ENCODE data around the gene SP3. TPM values are rescaled to one million over a fixed set of nuclear protein-coding genes. Genes with fewer than 3 reads are reported as not detected.

The SP3 gene
- polyA plus RNA-seq, 1 experiment = 71.8 TPM

DNA sequence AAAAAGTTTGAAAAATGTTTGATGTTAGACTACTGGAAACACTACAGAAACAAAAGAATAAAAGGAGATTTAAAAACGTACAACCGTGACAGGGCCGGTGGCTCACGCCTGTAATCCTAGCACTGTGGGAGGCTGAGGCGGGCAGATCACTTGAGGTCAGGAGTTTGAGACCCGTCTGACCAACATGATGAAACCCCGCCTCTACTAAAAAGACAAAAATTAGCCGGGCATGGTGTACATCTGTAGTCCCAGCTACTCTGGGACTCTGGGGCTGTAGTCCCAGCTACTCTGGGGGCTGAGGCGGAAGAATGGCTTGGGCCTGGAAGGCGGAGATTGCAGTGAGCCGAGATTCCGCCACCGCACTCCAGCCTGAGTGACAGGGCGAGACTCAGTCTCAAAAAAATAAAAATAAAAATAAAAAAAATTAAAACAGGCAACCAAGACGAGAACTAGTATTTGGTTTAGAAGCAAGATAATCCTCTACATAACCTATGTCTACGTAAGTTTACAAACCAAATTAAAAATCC, 5.8 kb downstream of the SP3 start:
- no peak overlapping the region for H3K4me3 ChIP-seq (ENCODE audit: low read depth, low read length)
- no peaks in the 10 kb centered on the region for H3K27me3 ChIP-seq (ENCODE audit: control insufficient read depth, insufficient read depth, low read length)
- POLR2A ChIA-PET = no interaction called here
- TF ChIP-seq, protein P1, sequence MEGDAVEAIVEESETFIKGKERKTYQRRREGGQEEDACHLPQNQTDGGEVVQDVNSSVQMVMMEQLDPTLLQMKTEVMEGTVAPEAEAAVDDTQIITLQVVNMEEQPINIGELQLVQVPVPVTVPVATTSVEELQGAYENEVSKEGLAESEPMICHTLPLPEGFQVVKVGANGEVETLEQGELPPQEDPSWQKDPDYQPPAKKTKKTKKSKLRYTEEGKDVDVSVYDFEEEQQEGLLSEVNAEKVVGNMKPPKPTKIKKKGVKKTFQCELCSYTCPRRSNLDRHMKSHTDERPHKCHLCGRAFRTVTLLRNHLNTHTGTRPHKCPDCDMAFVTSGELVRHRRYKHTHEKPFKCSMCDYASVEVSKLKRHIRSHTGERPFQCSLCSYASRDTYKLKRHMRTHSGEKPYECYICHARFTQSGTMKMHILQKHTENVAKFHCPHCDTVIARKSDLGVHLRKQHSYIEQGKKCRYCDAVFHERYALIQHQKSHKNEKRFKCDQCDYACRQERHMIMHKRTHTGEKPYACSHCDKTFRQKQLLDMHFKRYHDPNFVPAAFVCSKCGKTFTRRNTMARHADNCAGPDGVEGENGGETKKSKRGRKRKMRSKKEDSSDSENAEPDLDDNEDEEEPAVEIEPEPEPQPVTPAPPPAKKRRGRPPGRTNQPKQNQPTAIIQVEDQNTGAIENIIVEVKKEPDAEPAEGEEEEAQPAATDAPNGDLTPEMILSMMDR (IDR thresholded peaks at IDR 0.05; ENCODE audit: low read depth, low read length) = no peak
- no peak for DNase-seq (ENCODE audit: low read depth, low spot score)
- H3K27ac ChIP-seq (ENCODE audit: low read depth, low read length) = no peak overlapping the region
- no peaks in the 10 kb centered on the region; the same call in 1 of the 2 replicates for H3K9me3 ChIP-seq (ENCODE audit: control insufficient read depth, insufficient read depth, low read length)
- CTCF ChIA-PET = interaction anchor here (0.7 kb wide), 1 partner anchor 79 kb away, joined by 3 read pairs; no protein-coding TSS in a partner anchor

DNA sequence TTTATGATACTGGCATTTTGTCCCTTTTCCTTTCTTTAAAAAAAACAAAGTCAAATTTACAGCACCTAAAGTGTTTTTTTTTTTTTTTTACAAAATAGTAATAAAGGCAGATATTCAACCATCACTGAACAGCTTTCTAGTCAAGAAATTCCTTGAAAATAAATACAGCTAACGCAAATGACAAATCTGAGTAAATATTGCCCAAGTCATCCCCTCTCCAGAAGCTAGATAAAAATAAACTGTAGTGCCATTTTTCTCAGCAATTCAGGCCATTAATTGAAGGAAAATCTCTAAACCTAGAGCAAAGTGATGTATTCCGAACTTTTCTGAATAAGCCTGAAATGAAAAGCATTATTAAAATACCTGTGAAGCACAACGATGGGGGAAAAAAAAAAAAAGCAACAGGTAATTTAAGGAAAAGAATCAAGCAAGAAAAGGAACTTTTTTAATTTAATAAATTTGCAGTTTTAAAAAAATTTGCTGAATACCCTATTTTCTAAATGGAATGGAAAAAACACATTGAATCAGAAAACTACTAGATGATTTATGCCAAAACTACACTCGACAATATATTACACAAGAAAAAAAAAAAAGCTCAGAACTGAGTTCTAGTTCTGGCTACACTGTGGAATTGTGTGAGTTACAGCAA, 6.9 kb downstream of the SP3 start:
- POLR2A ChIA-PET = interaction anchor here (0.6 to 0.7 kb wide), 3 partner anchors 43 to 556 kb away, joined by 3 to 4 read pairs (median 3); no protein-coding TSS in a partner anchor
- no peak overlapping the region for H3K27ac ChIP-seq (ENCODE audit: low read depth, low read length)
- DNase-seq (ENCODE audit: low read depth, low spot score) = no peak
- TF ChIP-seq, protein P1 (IDR thresholded peaks at IDR 0.05; ENCODE audit: low read depth, low read length) = no peak
- no peak overlapping the region for H3K4me3 ChIP-seq (ENCODE audit: low read depth, low read length)
- no peaks in the 10 kb centered on the region for H3K27me3 ChIP-seq (ENCODE audit: control insufficient read depth, insufficient read depth, low read length)
- CTCF ChIA-PET = interaction anchor here (0.6 to 0.7 kb wide), 2 partner anchors 21 to 80 kb away, joined by 3 read pairs; no protein-coding TSS in a partner anchor
- H3K9me3 ChIP-seq (ENCODE audit: control insufficient read depth, insufficient read depth, low read length) = no peaks in the 10 kb centered on the region; the same call in 1 of the 2 replicates

DNA sequence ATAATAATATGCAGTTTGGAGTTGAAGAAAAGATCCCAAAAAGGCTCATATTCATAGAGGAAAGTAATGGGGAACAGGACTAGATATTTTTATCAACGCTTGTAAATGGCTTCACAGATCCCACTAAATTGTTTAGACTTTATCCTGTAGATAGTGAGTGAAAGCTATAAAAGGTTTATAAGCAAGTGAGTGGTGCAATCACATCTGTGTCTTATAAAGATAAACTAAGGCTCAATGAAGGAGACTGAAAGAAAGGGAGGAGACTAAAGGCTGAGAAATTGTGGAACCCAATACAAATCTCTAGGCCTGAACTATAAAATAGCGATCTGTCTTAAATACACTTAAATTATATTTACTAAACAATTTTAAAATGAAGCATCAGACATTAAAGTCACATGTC, 7.7 kb downstream of the SP3 start:
- CTCF ChIA-PET = no interaction called here
- H3K27ac ChIP-seq (ENCODE audit: low read depth, low read length) = no peak overlapping the region
- H3K4me3 ChIP-seq (ENCODE audit: low read depth, low read length) = no peak overlapping the region
- POLR2A ChIA-PET = no interaction called here
- H3K9me3 ChIP-seq (ENCODE audit: control insufficient read depth, insufficient read depth, low read length) = no peaks in the 10 kb centered on the region; the same call in 1 of the 2 replicates
- TF ChIP-seq, protein P1 (IDR thresholded peaks at IDR 0.05; ENCODE audit: low read depth, low read length) = no peak
- no peak for DNase-seq (ENCODE audit: low read depth, low spot score)
- H3K27me3 ChIP-seq (ENCODE audit: control insufficient read depth, insufficient read depth, low read length) = no peaks in the 10 kb centered on the region

DNA sequence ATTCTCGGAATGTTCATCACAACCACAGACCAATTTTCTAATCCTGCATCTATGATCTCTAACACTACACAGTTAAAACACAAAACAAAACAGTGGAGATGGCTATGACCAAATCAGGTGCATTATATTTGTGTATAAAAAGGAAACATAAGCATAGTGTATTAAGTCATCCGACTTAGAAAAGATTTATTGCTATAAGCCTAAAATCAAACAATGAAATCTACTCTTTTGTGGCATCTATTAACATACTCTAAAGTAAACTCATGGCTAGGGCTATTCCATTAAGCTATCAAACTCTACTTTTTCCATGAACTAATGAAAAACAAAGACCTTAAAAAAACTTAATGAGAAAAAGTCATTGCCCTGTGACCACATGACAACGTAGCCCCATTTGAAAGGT, 8.7 kb downstream of the SP3 start:
- no peaks in the 10 kb centered on the region; the same call in 1 of the 2 replicates for H3K9me3 ChIP-seq (ENCODE audit: control insufficient read depth, insufficient read depth, low read length)
- TF ChIP-seq, protein P1 (IDR thresholded peaks at IDR 0.05; ENCODE audit: low read depth, low read length) = no peak
- DNase-seq (ENCODE audit: low read depth, low spot score) = no peak
- POLR2A ChIA-PET = no interaction called here
- H3K4me3 ChIP-seq (ENCODE audit: low read depth, low read length) = no peak overlapping the region
- H3K27me3 ChIP-seq (ENCODE audit: control insufficient read depth, insufficient read depth, low read length) = no peaks in the 10 kb centered on the region
- H3K27ac ChIP-seq (ENCODE audit: low read depth, low read length) = no peak overlapping the region
- CTCF ChIA-PET = no interaction called here

DNA sequence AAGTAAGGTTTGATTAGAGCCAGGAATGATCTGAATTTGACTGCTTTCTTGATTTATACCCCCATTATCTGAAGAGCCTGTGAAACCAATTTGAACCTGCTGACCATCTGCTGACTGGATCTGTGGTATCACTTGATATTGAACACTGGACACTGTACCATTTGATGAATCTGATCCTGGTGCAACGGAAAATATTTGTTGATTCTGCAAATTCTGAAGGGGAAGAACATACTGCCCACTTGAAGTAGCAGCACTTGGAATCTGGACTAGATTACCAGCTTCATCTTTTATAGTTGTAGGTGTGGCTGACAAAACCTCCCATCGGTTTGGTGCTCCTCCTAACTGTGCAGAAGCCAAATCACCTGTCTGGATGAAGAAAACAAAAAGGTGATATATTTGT, 9.3 kb downstream of the SP3 start:
- Histone ChIP-seq H3K27me3 (ENCODE audit: control insufficient read depth, insufficient read depth, low read length) (no peaks in the 10 kb centered on the region), H3K9me3 (ENCODE audit: control insufficient read depth, insufficient read depth, low read length) (no peaks in the 10 kb centered on the region; the same call in 1 of the 2 replicates), H3K4me3 (ENCODE audit: low read depth, low read length) (no peak overlapping the region), H3K27ac (ENCODE audit: low read depth, low read length) (no peak overlapping the region)
- ChIA-PET POLR2A (no interaction called here), CTCF (no interaction called here)
- no peak for DNase-seq (ENCODE audit: low read depth, low spot score)
- TF ChIP-seq, protein P1 (IDR thresholded peaks at IDR 0.05; ENCODE audit: low read depth, low read length) = no peak
